Measurements from ENCODE around the gene TMEM184A. TPM values are rescaled to one million over a fixed set of nuclear protein-coding genes. Genes with fewer than 3 reads are reported as not detected.

The TMEM184A gene
- total and polyA plus RNA-seq, 2 donors (not counting 1 experiment from before 2014, with no cell fraction given): not detected

DNA sequence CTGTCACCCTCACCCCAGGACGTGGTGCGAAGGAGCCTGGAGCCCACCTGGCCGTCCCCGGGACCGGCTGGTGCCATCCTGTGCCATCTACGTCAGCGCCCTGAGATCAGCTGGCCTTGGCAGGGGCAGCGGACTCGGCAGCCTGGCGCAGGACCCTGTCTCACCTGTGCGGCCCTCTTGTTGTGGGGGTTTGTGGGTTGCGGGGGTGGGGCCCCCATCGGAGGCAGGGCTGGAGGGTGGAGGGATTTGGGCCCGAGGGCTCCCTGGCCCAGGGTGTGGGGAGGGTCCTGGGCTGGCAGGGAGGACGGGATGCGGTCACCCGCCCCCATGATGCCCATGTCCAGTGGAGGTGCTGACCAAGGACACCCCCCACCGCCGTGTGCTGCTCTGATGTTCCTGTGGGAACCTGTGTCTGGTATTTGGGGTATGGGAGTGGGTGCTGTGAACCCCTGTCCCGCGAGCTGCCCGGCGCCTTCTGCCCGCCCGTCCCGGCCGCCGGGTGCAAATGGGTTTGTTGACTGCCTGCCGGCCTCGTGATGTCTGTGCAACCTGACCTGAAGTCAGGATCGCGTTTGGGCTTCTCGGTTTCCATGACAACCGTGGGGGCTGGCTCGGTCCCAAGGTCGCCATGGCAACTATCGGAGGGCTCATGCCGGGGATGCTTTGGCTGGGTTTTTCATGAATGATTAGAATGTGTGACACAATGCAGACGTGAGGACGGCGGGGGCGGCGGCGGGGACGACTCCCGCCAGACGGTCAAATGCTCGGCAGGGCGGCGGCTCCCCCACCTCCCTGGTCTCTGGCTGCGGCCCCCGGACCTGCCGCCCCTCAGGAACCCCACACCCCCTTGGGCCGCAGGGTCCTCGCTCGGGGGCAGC is 18.2 kb downstream of the TMEM184A start:
- peaks cover 0 to 57% of the 10 kb centered on the region in 2 experiments for H3K36me3 ChIP-seq (replicated peaks in 1 of 2; ENCODE audit: control extremely low read depth in 1 of 2, control insufficient read depth in 1 of 2, extremely low read depth in 1 of 2, insufficient read depth in 2 of 2, low read length in 1 of 2)
- DNase-seq (peak; percentile 28), ATAC-seq (ENCODE audit: low read depth) (no peak)
- Mint-ChIP-seq H3K27ac (no peak overlapping the region), H3K9me3 (ENCODE audit: insufficient read depth) (no peaks in the 10 kb centered on the region), H3K27me3 (no peaks in the 10 kb centered on the region), H3K4me3 (no peak overlapping the region), H3K4me1 (peaks cover 15% of the 10 kb centered on the region)
- TF ChIP-seq, protein P1, sequence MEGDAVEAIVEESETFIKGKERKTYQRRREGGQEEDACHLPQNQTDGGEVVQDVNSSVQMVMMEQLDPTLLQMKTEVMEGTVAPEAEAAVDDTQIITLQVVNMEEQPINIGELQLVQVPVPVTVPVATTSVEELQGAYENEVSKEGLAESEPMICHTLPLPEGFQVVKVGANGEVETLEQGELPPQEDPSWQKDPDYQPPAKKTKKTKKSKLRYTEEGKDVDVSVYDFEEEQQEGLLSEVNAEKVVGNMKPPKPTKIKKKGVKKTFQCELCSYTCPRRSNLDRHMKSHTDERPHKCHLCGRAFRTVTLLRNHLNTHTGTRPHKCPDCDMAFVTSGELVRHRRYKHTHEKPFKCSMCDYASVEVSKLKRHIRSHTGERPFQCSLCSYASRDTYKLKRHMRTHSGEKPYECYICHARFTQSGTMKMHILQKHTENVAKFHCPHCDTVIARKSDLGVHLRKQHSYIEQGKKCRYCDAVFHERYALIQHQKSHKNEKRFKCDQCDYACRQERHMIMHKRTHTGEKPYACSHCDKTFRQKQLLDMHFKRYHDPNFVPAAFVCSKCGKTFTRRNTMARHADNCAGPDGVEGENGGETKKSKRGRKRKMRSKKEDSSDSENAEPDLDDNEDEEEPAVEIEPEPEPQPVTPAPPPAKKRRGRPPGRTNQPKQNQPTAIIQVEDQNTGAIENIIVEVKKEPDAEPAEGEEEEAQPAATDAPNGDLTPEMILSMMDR (IDR thresholded peaks at IDR 0.05): no peak
- no peak for TF ChIP-seq EZH2 (IDR thresholded peaks at IDR 0.05; ENCODE audit: borderline replicate concordance, insufficient read depth, low read depth, low read length, poor library complexity, severe bottlenecking)
- H4K20me1 ChIP-seq (ENCODE audit: control insufficient read depth, insufficient read depth, low read length, poor library complexity, severe bottlenecking): peaks cover 97% of the 10 kb centered on the region
- H3K27ac ChIP-seq (ENCODE audit: low read length in 2 of 2): no peak overlapping the region
- H3K4me2 ChIP-seq (replicated peaks; ENCODE audit: low read depth, low read length, poor library complexity, severe bottlenecking): no peak overlapping the region
- 93% methylated on average over 46 of the region's 56 CpGs for WGBS (ENCODE audit: insufficient coverage)
- H3K27me3 ChIP-seq (replicated peaks in 1 of 4; ENCODE audit: control extremely low read depth in 1 of 4, control insufficient read depth in 3 of 4, insufficient read depth in 4 of 4, low read length in 3 of 4): no peaks in the 10 kb centered on the region
- intact Hi-C loops (cut with micrococcal nuclease): no loop called here
- H3K4me1 ChIP-seq (ENCODE audit: control insufficient read depth in 2 of 2, insufficient read depth in 2 of 2, low read length in 2 of 2): peaks cover 8 to 15% of the 10 kb centered on the region in 2 donors
- H3K79me2 ChIP-seq (ENCODE audit: control insufficient read depth, insufficient read depth, low read length): peaks cover 50% of the 10 kb centered on the region
- H2AFZ ChIP-seq (ENCODE audit: insufficient read depth, low read depth, low read length, poor library complexity, severe bottlenecking): no peak overlapping the region
- ChIA-PET CTCF (no interaction called here), POLR2A (no interaction called here)
- no peak overlapping the region for H3K4me3 ChIP-seq (ENCODE audit: control extremely low read depth in 1 of 5, extremely low read depth in 1 of 5, insufficient read depth in 1 of 5, low read depth in 2 of 5, low read length in 4 of 5)
- H3K9ac ChIP-seq (ENCODE audit: low read length): no peak overlapping the region
- no peaks in the 10 kb centered on the region for H3K9me3 ChIP-seq (ENCODE audit: control extremely low read depth in 1 of 3, control insufficient read depth in 2 of 3, insufficient read depth in 1 of 3, low read length in 2 of 3)

All from B cell (primary cell).